ENCODE measurements around the gene CCDC14. TPM values are rescaled to one million over a fixed set of nuclear protein-coding genes. Genes with fewer than 3 reads are reported as not detected.

CCDC14 gene
- total and polyA plus RNA-seq, 3 experiments from 2014 or later: 9.5 to 36.0 (median 31.6) TPM

- DNase-seq: no peak
- ChIA-PET CTCF (no interaction called here), POLR2A (no interaction called here)
- Histone ChIP-seq H3K27me3 (ENCODE audit: insufficient read depth, low read length, poor library complexity, severe bottlenecking) (no peaks in the 10 kb centered on the region), H3K4me3 (ENCODE audit: low read length) (no peak overlapping the region), H3K9me3 (ENCODE audit: low read length) (no peaks in the 10 kb centered on the region), H3K36me3 (ENCODE audit: insufficient read depth, low read length) (no peaks in the 10 kb centered on the region), H3K4me1 (ENCODE audit: insufficient read depth, low read length) (no peaks in the 10 kb centered on the region), H3K27ac (ENCODE audit: low read depth, low read length) (no peak overlapping the region)
- Mint-ChIP-seq H3K4me1 (no peaks in the 10 kb centered on the region), H3K4me3 (no peak overlapping the region), H3K27me3 (no peaks in the 10 kb centered on the region), H3K27ac (no peak overlapping the region), H3K9me3 (no peaks in the 10 kb centered on the region), H3K36me3 (peaks cover 7 to 52% (median 29%) of the 10 kb centered on the region in 3 donors)
Observed at GRCh38 chr3:123936400-123936799, 24.6 kb downstream of the CCDC14 start.

- Mint-ChIP-seq H3K4me3 (no peak overlapping the region), H3K36me3 (peaks cover 8 to 55% (median 29%) of the 10 kb centered on the region in 3 donors), H3K4me1 (no peaks in the 10 kb centered on the region), H3K27ac (peak overlapping the region in 1 of 8 donors; percentile 77), H3K27me3 (no peaks in the 10 kb centered on the region), H3K9me3 (no peaks in the 10 kb centered on the region)
- ChIA-PET CTCF (no interaction called here), POLR2A (no interaction called here)
- Histone ChIP-seq H3K27ac (ENCODE audit: low read depth, low read length) (no peak overlapping the region), H3K4me1 (ENCODE audit: insufficient read depth, low read length) (no peaks in the 10 kb centered on the region), H3K4me3 (ENCODE audit: low read length) (no peak overlapping the region), H3K36me3 (ENCODE audit: insufficient read depth, low read length) (no peaks in the 10 kb centered on the region), H3K9me3 (ENCODE audit: low read length) (no peaks in the 10 kb centered on the region), H3K27me3 (ENCODE audit: insufficient read depth, low read length, poor library complexity, severe bottlenecking) (no peaks in the 10 kb centered on the region)
- no peak for DNase-seq
Observed at GRCh38 chr3:123935830-123936229, 25.2 kb downstream of the CCDC14 start.

- H3K4me1 ChIP-seq (ENCODE audit: insufficient read depth, low read length): no peaks in the 10 kb centered on the region
- H3K27ac ChIP-seq (ENCODE audit: low read depth, low read length): no peak overlapping the region
- H3K27me3 ChIP-seq (ENCODE audit: insufficient read depth, low read length, poor library complexity, severe bottlenecking): no peaks in the 10 kb centered on the region
- H3K4me3 Mint-ChIP-seq: no peak overlapping the region
- no peaks in the 10 kb centered on the region for H3K36me3 ChIP-seq (ENCODE audit: insufficient read depth, low read length)
- H3K4me3 ChIP-seq (ENCODE audit: low read length): no peak overlapping the region
- ChIA-PET CTCF (no interaction called here), POLR2A (no interaction called here)
- peaks cover 11 to 56% (median 25%) of the 10 kb centered on the region in 3 donors for H3K36me3 Mint-ChIP-seq
- H3K9me3 ChIP-seq (ENCODE audit: low read length): no peaks in the 10 kb centered on the region
- no peaks in the 10 kb centered on the region for H3K9me3 Mint-ChIP-seq
- DNase-seq: no peak
- H3K4me1 Mint-ChIP-seq: no peaks in the 10 kb centered on the region
- H3K27ac Mint-ChIP-seq: no peak overlapping the region
- no peaks in the 10 kb centered on the region for H3K27me3 Mint-ChIP-seq
Observed at GRCh38 chr3:123934250-123934649, 26.8 kb downstream of the CCDC14 start.

GRCh38 chr3:123930445-123930844, 30.6 kb downstream of the CCDC14 start:
- Histone ChIP-seq H3K9me3 (ENCODE audit: low read length) (no peaks in the 10 kb centered on the region), H3K4me3 (ENCODE audit: low read length) (no peak overlapping the region), H3K36me3 (ENCODE audit: insufficient read depth, low read length) (no peaks in the 10 kb centered on the region), H3K4me1 (ENCODE audit: insufficient read depth, low read length) (no peaks in the 10 kb centered on the region), H3K27ac (ENCODE audit: low read depth, low read length) (no peak overlapping the region), H3K27me3 (ENCODE audit: insufficient read depth, low read length, poor library complexity, severe bottlenecking) (no peaks in the 10 kb centered on the region)
- ChIA-PET CTCF (no interaction called here), POLR2A (no interaction called here)
- H3K27ac Mint-ChIP-seq: peak overlapping the region in 1 of 8 donors; percentile 7
- no peaks in the 10 kb centered on the region for H3K4me1 Mint-ChIP-seq
- H3K4me3 Mint-ChIP-seq: no peak overlapping the region
- DNase-seq: no peak
- no peaks in the 10 kb centered on the region for H3K27me3 Mint-ChIP-seq
- H3K36me3 Mint-ChIP-seq: peaks cover 13 to 64% (median 14%) of the 10 kb centered on the region in 3 donors
- peaks cover 0 to 3% (median 0%) of the 10 kb centered on the region in 5 donors for H3K9me3 Mint-ChIP-seq

GRCh38 chr3:123929325-123929724, 31.7 kb downstream of the CCDC14 start:
- H3K36me3 ChIP-seq (ENCODE audit: insufficient read depth, low read length): no peaks in the 10 kb centered on the region
- Mint-ChIP-seq H3K36me3 (peaks cover 20 to 69% (median 24%) of the 10 kb centered on the region in 3 donors), H3K4me3 (no peak overlapping the region), H3K27me3 (no peaks in the 10 kb centered on the region), H3K27ac (no peak overlapping the region), H3K4me1 (no peaks in the 10 kb centered on the region), H3K9me3 (peaks cover 0 to 7% (median 3%) of the 10 kb centered on the region in 5 donors)
- H3K27ac ChIP-seq (ENCODE audit: low read depth, low read length): no peak overlapping the region
- DNase-seq: no peak
- no peak overlapping the region for H3K4me3 ChIP-seq (ENCODE audit: low read length)
- ChIA-PET CTCF (no interaction called here), POLR2A (no interaction called here)
- H3K27me3 ChIP-seq (ENCODE audit: insufficient read depth, low read length, poor library complexity, severe bottlenecking): no peaks in the 10 kb centered on the region
- H3K9me3 ChIP-seq (ENCODE audit: low read length): no peaks in the 10 kb centered on the region
- no peaks in the 10 kb centered on the region for H3K4me1 ChIP-seq (ENCODE audit: insufficient read depth, low read length)

- Histone ChIP-seq H3K4me3 (ENCODE audit: low read length) (no peak overlapping the region), H3K36me3 (ENCODE audit: insufficient read depth, low read length) (no peaks in the 10 kb centered on the region), H3K4me1 (ENCODE audit: insufficient read depth, low read length) (no peaks in the 10 kb centered on the region), H3K27me3 (ENCODE audit: insufficient read depth, low read length, poor library complexity, severe bottlenecking) (no peaks in the 10 kb centered on the region), H3K27ac (ENCODE audit: low read depth, low read length) (no peak overlapping the region), H3K9me3 (ENCODE audit: low read length) (no peaks in the 10 kb centered on the region)
- CTCF ChIA-PET: no interaction called here
- H3K4me3 Mint-ChIP-seq: no peak overlapping the region
- H3K9me3 Mint-ChIP-seq: peaks cover 20 to 32% (median 25%) of the 10 kb centered on the region in 5 donors
- H3K27me3 Mint-ChIP-seq: no peaks in the 10 kb centered on the region
- peaks cover 38 to 75% (median 49%) of the 10 kb centered on the region in 3 donors for H3K36me3 Mint-ChIP-seq
- DNase-seq: no peak
- POLR2A ChIA-PET: no interaction called here
- H3K27ac Mint-ChIP-seq: no peak overlapping the region
- no peaks in the 10 kb centered on the region for H3K4me1 Mint-ChIP-seq
Observed at GRCh38 chr3:123926396-123926795, 34.6 kb downstream of the CCDC14 start.

GRCh38 chr3:123920868-123921267, 40.2 kb downstream of the CCDC14 start:
- POLR2A ChIA-PET: no interaction called here
- Mint-ChIP-seq H3K27ac (no peak overlapping the region), H3K9me3 (peaks cover 36 to 57% (median 43%) of the 10 kb centered on the region in 5 donors), H3K4me3 (no peak overlapping the region), H3K4me1 (peaks cover 0 to 5% (median 0%) of the 10 kb centered on the region in 3 donors), H3K36me3 (peaks cover 47 to 70% (median 64%) of the 10 kb centered on the region in 3 donors), H3K27me3 (no peaks in the 10 kb centered on the region)
- Histone ChIP-seq H3K27ac (ENCODE audit: low read depth, low read length) (no peak overlapping the region), H3K4me3 (ENCODE audit: low read length) (no peak overlapping the region), H3K27me3 (ENCODE audit: insufficient read depth, low read length, poor library complexity, severe bottlenecking) (no peaks in the 10 kb centered on the region), H3K4me1 (ENCODE audit: insufficient read depth, low read length) (no peaks in the 10 kb centered on the region), H3K36me3 (ENCODE audit: insufficient read depth, low read length) (peaks cover 7% of the 10 kb centered on the region), H3K9me3 (ENCODE audit: low read length) (peaks cover 9% of the 10 kb centered on the region)
- CTCF ChIA-PET: no interaction called here
- no peak for DNase-seq

GRCh38 chr3:123920383-123920782, 40.6 kb downstream of the CCDC14 start:
- POLR2A ChIA-PET: no interaction called here
- no peak overlapping the region for H3K4me3 ChIP-seq (ENCODE audit: low read length)
- no peak for DNase-seq
- peaks cover 47 to 73% (median 63%) of the 10 kb centered on the region in 3 donors for H3K36me3 Mint-ChIP-seq
- H3K4me1 Mint-ChIP-seq: peaks cover 0 to 5% (median 0%) of the 10 kb centered on the region in 3 donors
- peaks cover 35 to 57% (median 43%) of the 10 kb centered on the region in 5 donors for H3K9me3 Mint-ChIP-seq
- H3K27ac ChIP-seq (ENCODE audit: low read depth, low read length): no peak overlapping the region
- H3K9me3 ChIP-seq (ENCODE audit: low read length): peaks cover 9% of the 10 kb centered on the region
- H3K27me3 ChIP-seq (ENCODE audit: insufficient read depth, low read length, poor library complexity, severe bottlenecking): no peaks in the 10 kb centered on the region
- peaks cover 7% of the 10 kb centered on the region for H3K36me3 ChIP-seq (ENCODE audit: insufficient read depth, low read length)
- H3K27me3 Mint-ChIP-seq: no peaks in the 10 kb centered on the region
- H3K27ac Mint-ChIP-seq: no peak overlapping the region
- H3K4me1 ChIP-seq (ENCODE audit: insufficient read depth, low read length): no peaks in the 10 kb centered on the region
- CTCF ChIA-PET: no interaction called here
- no peak overlapping the region for H3K4me3 Mint-ChIP-seq

- Histone ChIP-seq H3K4me3 (ENCODE audit: low read length) (no peak overlapping the region), H3K27me3 (ENCODE audit: insufficient read depth, low read length, poor library complexity, severe bottlenecking) (no peaks in the 10 kb centered on the region), H3K36me3 (ENCODE audit: insufficient read depth, low read length) (peaks cover 7% of the 10 kb centered on the region), H3K9me3 (ENCODE audit: low read length) (peaks cover 9% of the 10 kb centered on the region), H3K4me1 (ENCODE audit: insufficient read depth, low read length) (no peaks in the 10 kb centered on the region), H3K27ac (ENCODE audit: low read depth, low read length) (no peak overlapping the region)
- Mint-ChIP-seq H3K27me3 (no peaks in the 10 kb centered on the region), H3K4me3 (no peak overlapping the region), H3K9me3 (peaks cover 31 to 51% (median 43%) of the 10 kb centered on the region in 5 donors), H3K27ac (no peak overlapping the region), H3K36me3 (peaks cover 45 to 69% (median 64%) of the 10 kb centered on the region in 3 donors), H3K4me1 (peaks cover 0 to 5% (median 0%) of the 10 kb centered on the region in 3 donors)
- no peak for DNase-seq
- ChIA-PET POLR2A (no interaction called here), CTCF (no interaction called here)
Observed at GRCh38 chr3:123919353-123919752, 41.7 kb downstream of the CCDC14 start.

Measured in CD8-positive, alpha-beta memory T cell (primary cell).